ENCODE measurements around the gene PACS2. TPM values are rescaled to one million over a fixed set of nuclear protein-coding genes. Genes with fewer than 3 reads are reported as not detected.

PACS2 gene
- total RNA-seq, 1 experiment from 2014 or later = 100 TPM

- TF ChIP-seq PRDM15 (CRISPR knock-in tag; IDR thresholded peaks at IDR 0.05) (no peak), EMX1 (CRISPR knock-in tag; IDR thresholded peaks at IDR 0.05) (no peak), ZNF416 (CRISPR knock-in tag; IDR thresholded peaks at IDR 0.05) (no peak), MYBL2 (CRISPR knock-in tag; IDR thresholded peaks at IDR 0.05) (no peak), TP53 (CRISPR knock-in tag; IDR thresholded peaks at IDR 0.05) (no peak)
Observed at GRCh38 chr14:105357626-105358025, 43.1 kb downstream of the PACS2 start (continued).

- ChIA-PET CTCF (interaction anchor here (1.4 kb wide), 1 partner anchor 15 kb away, joined by 4 read pairs; no protein-coding TSS in a partner anchor), POLR2A (no interaction called here)
- ATAC-seq = no peak
- peaks cover 1% of the 10 kb centered on the region; the same call in 1 of the 2 replicates for H3K27me3 Mint-ChIP-seq (ENCODE audit: low read depth)
- peaks cover 8% of the 10 kb centered on the region for H3K36me3 Mint-ChIP-seq
- H3K4me3 Mint-ChIP-seq = no peak overlapping the region
- H3K9me3 Mint-ChIP-seq = no peaks in the 10 kb centered on the region
- peaks cover 5% of the 10 kb centered on the region; the same call in 1 of the 2 replicates for H3K4me1 Mint-ChIP-seq
- no peak for TF ChIP-seq CREM (CRISPR knock-in tag; IDR thresholded peaks at IDR 0.05)
- TF ChIP-seq PRRX2 (CRISPR knock-in tag; IDR thresholded peaks at IDR 0.05) = no peak
- no peak for TF ChIP-seq CDX4 (CRISPR knock-in tag; IDR thresholded peaks at IDR 0.05; ENCODE audit: borderline replicate concordance)
- no peak for TF ChIP-seq ZMAT4 (CRISPR knock-in tag; IDR thresholded peaks at IDR 0.05)
- TF ChIP-seq ZNF396 (CRISPR knock-in tag; IDR thresholded peaks at IDR 0.05; ENCODE audit: borderline replicate concordance) = no peak
- no peak for TF ChIP-seq ARID4B (CRISPR knock-in tag; IDR thresholded peaks at IDR 0.05; ENCODE audit: borderline replicate concordance)
- TF ChIP-seq SMAD3 (CRISPR knock-in tag; IDR thresholded peaks at IDR 0.05; ENCODE audit: borderline replicate concordance) = no peak
- no peak for TF ChIP-seq ESRRA (CRISPR knock-in tag; IDR thresholded peaks at IDR 0.05; ENCODE audit: borderline replicate concordance)
- TF ChIP-seq ZSCAN18 (CRISPR knock-in tag; IDR thresholded peaks at IDR 0.05) = no peak
- TF ChIP-seq E2F4 (CRISPR knock-in tag; IDR thresholded peaks at IDR 0.05; ENCODE audit: borderline replicate concordance, low read depth) = no peak
- no peak for TF ChIP-seq SOX15 (CRISPR knock-in tag; IDR thresholded peaks at IDR 0.05)
- DNase-seq (ENCODE audit: low spot score) = no peak
- H3K27ac Mint-ChIP-seq = no peak overlapping the region
Observed at GRCh38 chr14:105358140-105358846, 43.7 kb downstream of the PACS2 start.
